ENCODE data around the gene TALDO1.

TALDO1 gene

GRCh38 chr11:788009-788640 lies 40.9 kb downstream of the TALDO1 start:
- Histone ChIP-seq H3K27ac (ENCODE audit: insufficient read depth, low read length, poor library complexity, severe bottlenecking) (no peak overlapping the region), H3K36me3 (ENCODE audit: control insufficient read depth, insufficient read depth, low read length) (peaks cover 17% of the 10 kb centered on the region), H3K9me3 (ENCODE audit: control insufficient read depth, low read length) (no peaks in the 10 kb centered on the region), H3K27me3 (replicated peaks; ENCODE audit: control insufficient read depth, insufficient read depth, low read length, poor library complexity, severe bottlenecking) (no peaks in the 10 kb centered on the region), H3K4me1 (ENCODE audit: control insufficient read depth, insufficient read depth, low read length, poor library complexity, severe bottlenecking) (peaks cover 7% of the 10 kb centered on the region), H3K4me3 (ENCODE audit: insufficient read depth, low read depth, low read length, poor library complexity, severe bottlenecking) (no peak overlapping the region)
- DNase-seq, result no peak

GRCh38 chr11:788953-789940 lies 42.0 kb downstream of the TALDO1 start:
- DNase-seq, result no peak
- peaks cover 27% of the 10 kb centered on the region for H3K36me3 ChIP-seq (ENCODE audit: control insufficient read depth, insufficient read depth, low read length)
- no peaks in the 10 kb centered on the region for H3K9me3 ChIP-seq (ENCODE audit: control insufficient read depth, low read length)
- H3K4me3 ChIP-seq (ENCODE audit: insufficient read depth, low read depth, low read length, poor library complexity, severe bottlenecking), result no peak overlapping the region
- H3K27me3 ChIP-seq (replicated peaks; ENCODE audit: control insufficient read depth, insufficient read depth, low read length, poor library complexity, severe bottlenecking), result no peaks in the 10 kb centered on the region
- peaks cover 7% of the 10 kb centered on the region for H3K4me1 ChIP-seq (ENCODE audit: control insufficient read depth, insufficient read depth, low read length, poor library complexity, severe bottlenecking)
- no peak overlapping the region for H3K27ac ChIP-seq (ENCODE audit: insufficient read depth, low read length, poor library complexity, severe bottlenecking)

GRCh38 chr11:789943-790342 lies 42.7 kb downstream of the TALDO1 start, which contains the start of gene CEND1:
CEND1 (minus strand) TSS chr11:790090; CDS start chr11:788576, 1,514 bp downstream.
- no peak for DNase-seq
- H3K36me3 ChIP-seq (ENCODE audit: control insufficient read depth, insufficient read depth, low read length), result peaks cover 27% of the 10 kb centered on the region
- no peak within 1 kb of the TSS for H3K4me3 ChIP-seq (ENCODE audit: insufficient read depth, low read depth, low read length, poor library complexity, severe bottlenecking)
- H3K27me3 ChIP-seq (replicated peaks; ENCODE audit: control insufficient read depth, insufficient read depth, low read length, poor library complexity, severe bottlenecking), result no peaks in the 10 kb centered on the region
- no peaks in the 10 kb centered on the region for H3K9me3 ChIP-seq (ENCODE audit: control insufficient read depth, low read length)
- no peak within 1 kb of the TSS for H3K27ac ChIP-seq (ENCODE audit: insufficient read depth, low read length, poor library complexity, severe bottlenecking)
- peaks cover 11% of the 10 kb centered on the region for H3K4me1 ChIP-seq (ENCODE audit: control insufficient read depth, insufficient read depth, low read length, poor library complexity, severe bottlenecking)

- H3K4me1 ChIP-seq (ENCODE audit: control insufficient read depth, insufficient read depth, low read length, poor library complexity, severe bottlenecking), result peaks cover 21% of the 10 kb centered on the region
- H3K27me3 ChIP-seq (replicated peaks; ENCODE audit: control insufficient read depth, insufficient read depth, low read length, poor library complexity, severe bottlenecking), result no peaks in the 10 kb centered on the region
- DNase-seq, result no peak
- no peaks in the 10 kb centered on the region for H3K9me3 ChIP-seq (ENCODE audit: control insufficient read depth, low read length)
- no peak overlapping the region for H3K4me3 ChIP-seq (ENCODE audit: insufficient read depth, low read depth, low read length, poor library complexity, severe bottlenecking)
- H3K36me3 ChIP-seq (ENCODE audit: control insufficient read depth, insufficient read depth, low read length), result peaks cover 27% of the 10 kb centered on the region
- H3K27ac ChIP-seq (ENCODE audit: insufficient read depth, low read length, poor library complexity, severe bottlenecking), result no peak overlapping the region
These were observed 43.7 kb downstream of the TALDO1 start for GRCh38 chr11:790721-791564.

GRCh38 chr11:791658-792534 lies 44.6 kb downstream of the TALDO1 start:
- no peak for DNase-seq
- Histone ChIP-seq H3K27ac (ENCODE audit: insufficient read depth, low read length, poor library complexity, severe bottlenecking) (no peak overlapping the region), H3K27me3 (replicated peaks; ENCODE audit: control insufficient read depth, insufficient read depth, low read length, poor library complexity, severe bottlenecking) (no peaks in the 10 kb centered on the region), H3K4me1 (ENCODE audit: control insufficient read depth, insufficient read depth, low read length, poor library complexity, severe bottlenecking) (peaks cover 28% of the 10 kb centered on the region), H3K4me3 (ENCODE audit: insufficient read depth, low read depth, low read length, poor library complexity, severe bottlenecking) (no peak overlapping the region), H3K9me3 (ENCODE audit: control insufficient read depth, low read length) (no peaks in the 10 kb centered on the region), H3K36me3 (ENCODE audit: control insufficient read depth, insufficient read depth, low read length) (peaks cover 27% of the 10 kb centered on the region)

GRCh38 chr11:792535-792821 lies 45.2 kb downstream of the TALDO1 start:
- DNase-seq, result no peak
- peaks cover 27% of the 10 kb centered on the region for H3K36me3 ChIP-seq (ENCODE audit: control insufficient read depth, insufficient read depth, low read length)
- no peak overlapping the region for H3K27ac ChIP-seq (ENCODE audit: insufficient read depth, low read length, poor library complexity, severe bottlenecking)
- no peak overlapping the region for H3K4me3 ChIP-seq (ENCODE audit: insufficient read depth, low read depth, low read length, poor library complexity, severe bottlenecking)
- no peaks in the 10 kb centered on the region for H3K27me3 ChIP-seq (replicated peaks; ENCODE audit: control insufficient read depth, insufficient read depth, low read length, poor library complexity, severe bottlenecking)
- no peaks in the 10 kb centered on the region for H3K9me3 ChIP-seq (ENCODE audit: control insufficient read depth, low read length)
- H3K4me1 ChIP-seq (ENCODE audit: control insufficient read depth, insufficient read depth, low read length, poor library complexity, severe bottlenecking), result peaks cover 34% of the 10 kb centered on the region

GRCh38 chr11:792873-793272 lies 45.6 kb downstream of the TALDO1 start:
- Histone ChIP-seq H3K27me3 (replicated peaks; ENCODE audit: control insufficient read depth, insufficient read depth, low read length, poor library complexity, severe bottlenecking) (no peaks in the 10 kb centered on the region), H3K27ac (ENCODE audit: insufficient read depth, low read length, poor library complexity, severe bottlenecking) (no peak overlapping the region), H3K4me1 (ENCODE audit: control insufficient read depth, insufficient read depth, low read length, poor library complexity, severe bottlenecking) (peaks cover 35% of the 10 kb centered on the region), H3K36me3 (ENCODE audit: control insufficient read depth, insufficient read depth, low read length) (peaks cover 27% of the 10 kb centered on the region), H3K9me3 (ENCODE audit: control insufficient read depth, low read length) (no peaks in the 10 kb centered on the region), H3K4me3 (ENCODE audit: insufficient read depth, low read depth, low read length, poor library complexity, severe bottlenecking) (no peak overlapping the region)
- DNase-seq, result no peak

GRCh38 chr11:793556-793955 lies 46.3 kb downstream of the TALDO1 start:
- DNase-seq, result no peak
- no peaks in the 10 kb centered on the region for H3K9me3 ChIP-seq (ENCODE audit: control insufficient read depth, low read length)
- no peak overlapping the region for H3K4me3 ChIP-seq (ENCODE audit: insufficient read depth, low read depth, low read length, poor library complexity, severe bottlenecking)
- no peak overlapping the region for H3K27ac ChIP-seq (ENCODE audit: insufficient read depth, low read length, poor library complexity, severe bottlenecking)
- H3K36me3 ChIP-seq (ENCODE audit: control insufficient read depth, insufficient read depth, low read length), result peaks cover 27% of the 10 kb centered on the region
- no peaks in the 10 kb centered on the region for H3K27me3 ChIP-seq (replicated peaks; ENCODE audit: control insufficient read depth, insufficient read depth, low read length, poor library complexity, severe bottlenecking)
- H3K4me1 ChIP-seq (ENCODE audit: control insufficient read depth, insufficient read depth, low read length, poor library complexity, severe bottlenecking), result peaks cover 31% of the 10 kb centered on the region

- Histone ChIP-seq H3K27ac (ENCODE audit: insufficient read depth, low read length, poor library complexity, severe bottlenecking) (no peak overlapping the region), H3K4me3 (ENCODE audit: insufficient read depth, low read depth, low read length, poor library complexity, severe bottlenecking) (no peak overlapping the region), H3K4me1 (ENCODE audit: control insufficient read depth, insufficient read depth, low read length, poor library complexity, severe bottlenecking) (peaks cover 31% of the 10 kb centered on the region), H3K9me3 (ENCODE audit: control insufficient read depth, low read length) (no peaks in the 10 kb centered on the region), H3K36me3 (ENCODE audit: control insufficient read depth, insufficient read depth, low read length) (peaks cover 27% of the 10 kb centered on the region), H3K27me3 (replicated peaks; ENCODE audit: control insufficient read depth, insufficient read depth, low read length, poor library complexity, severe bottlenecking) (no peaks in the 10 kb centered on the region)
- DNase-seq, result no peak
These were observed 46.9 kb downstream of the TALDO1 start for GRCh38 chr11:794013-794765.

All from effector memory CD4-positive, alpha-beta T cell (primary cell).